Panc1 (cell line): Measurements from ENCODE around the gene RAI14.

Source experiments
- CTCF ChIP-seq: fragments of 450-650 bp; IDR thresholded peaks from 2 replicates; pipeline ENCODE4 v1.5.1; 2017; ENCODE audit warnings: mild to moderate bottlenecking
- POLR2AphosphoS5 ChIP-seq: IDR thresholded peaks from 2 replicates; pipeline ENCODE4 v1.6.1; 2012; ENCODE audit warnings: mild to moderate bottlenecking, low read depth, low read length, moderate library complexity
- REST ChIP-seq, 2 experiments: IDR thresholded peaks; 2 replicates each; pipeline ENCODE4 v1.6.1; 2011 to 2012; ENCODE audit warnings: low read depth in 2 of 2, control low read depth in 1 of 2, low read length in 1 of 2, mild to moderate bottlenecking in 1 of 2, moderate library complexity in 1 of 2; ENCODE audit not compliant: insufficient read depth in 1 of 2
- SIN3A ChIP-seq: IDR thresholded peaks from 2 replicates; pipeline ENCODE4 v1.6.1; 2012; ENCODE audit warnings: low read depth, mild to moderate bottlenecking, low read length, moderate library complexity, borderline replicate concordance; ENCODE audit not compliant: insufficient read depth
- TCF7L2 ChIP-seq: IDR thresholded peaks from 2 replicates; pipeline ENCODE4 v1.6.1; 2011; ENCODE audit warnings: mild to moderate bottlenecking, low read depth, low read length, inconsistent platforms

- TF ChIP-seq CTCF: no peak
- TF ChIP-seq POLR2AphosphoS5: no peak
- no peak for TF ChIP-seq REST (IDR thresholded peaks at IDR 0.05; ENCODE audit: insufficient read depth in 1 of 2, low read depth in 2 of 2, low read length in 1 of 2)
- TF ChIP-seq TCF7L2: no peak
- no peak for TF ChIP-seq SIN3A
These were observed 23.2 kb upstream of the RAI14 start for GRCh38 chr5:34632807-34633422.
